Measurements from ENCODE around the gene GATC.
A peak's percentile ranks its signal among the peaks of the same experiment; 100 is the strongest.
"Not testable (repeated sequence)": the region's sequence is repeated elsewhere in the genome, so short reads cannot be mapped to it uniquely, and the experiment has no call there.

GATC gene

DNA sequence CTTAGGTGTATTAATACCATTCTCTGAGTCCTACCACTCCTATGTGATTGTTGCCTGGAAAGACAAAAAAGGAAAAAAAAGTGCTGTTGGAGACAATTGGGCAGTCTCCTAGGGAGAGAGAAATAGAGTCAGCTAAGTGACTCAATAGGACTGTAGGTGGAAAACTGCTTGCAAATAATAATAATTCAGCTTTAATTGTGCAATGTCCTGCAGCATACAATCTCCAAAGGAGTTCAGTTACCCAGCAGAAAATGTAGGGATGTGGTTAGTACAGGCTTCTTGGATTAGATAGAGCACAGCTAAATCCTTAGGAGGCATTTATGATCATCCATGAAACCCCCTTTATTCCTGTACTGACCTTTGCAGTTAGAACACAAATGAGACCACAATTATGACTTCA, 26.3 kb downstream of the GATC start:
- DNase-seq, result no peak

DNA sequence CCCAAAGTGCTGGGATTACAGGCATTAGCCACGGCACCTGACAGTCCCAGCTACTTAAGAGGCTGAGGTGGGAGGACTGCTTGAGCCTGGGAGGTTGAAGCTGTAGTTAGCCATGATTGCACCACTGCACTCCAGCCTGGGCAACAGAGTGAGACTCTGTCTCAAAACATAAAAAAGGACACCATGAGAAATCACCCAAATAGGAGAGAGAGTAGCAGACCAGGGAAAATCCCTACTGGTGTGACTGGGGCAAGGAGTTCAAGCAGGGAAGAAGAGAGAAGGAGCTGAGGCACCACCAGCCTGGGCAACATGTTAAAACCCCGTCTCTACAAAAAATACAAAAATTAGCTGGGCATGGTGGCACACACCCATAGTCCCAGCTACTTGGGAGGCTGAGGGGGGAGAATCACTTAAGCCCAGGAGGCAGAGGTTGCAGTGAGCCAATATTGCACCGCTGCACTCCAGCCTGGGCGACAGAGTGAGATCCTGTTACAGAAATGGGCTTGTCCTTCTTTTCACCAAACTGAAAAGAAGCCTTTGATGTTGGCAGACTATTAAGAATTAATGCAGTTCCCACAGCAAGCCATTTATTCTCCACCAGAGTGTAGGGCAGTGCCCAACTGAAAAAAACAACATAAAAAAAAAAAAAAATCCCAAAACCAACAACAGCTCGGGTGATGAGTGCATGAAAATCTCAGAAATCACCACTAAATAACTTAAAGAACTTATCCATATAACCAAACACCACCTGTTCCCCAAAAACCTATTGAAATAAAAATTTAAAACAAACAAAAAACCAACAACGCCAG, 27.8 kb downstream of the GATC start:
- DNase-seq, result no peak

DNA sequence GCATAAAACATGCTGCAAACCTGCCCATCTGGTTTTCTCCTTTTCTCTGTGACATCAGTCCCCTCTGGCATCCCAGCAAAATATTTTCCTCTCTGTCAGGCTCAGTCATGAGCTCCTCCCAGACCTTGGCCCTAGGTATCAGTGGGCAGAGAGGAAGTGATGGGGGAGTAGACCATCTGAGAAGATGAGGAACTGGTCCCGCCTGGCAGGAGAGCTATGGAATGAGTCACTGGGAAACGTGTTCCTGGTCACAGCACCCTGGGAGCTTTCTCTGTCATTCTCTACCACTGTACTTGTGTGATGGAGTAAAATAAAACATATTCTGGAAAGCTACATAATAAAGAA, 28.3 kb downstream of the GATC start:
- DNase-seq, result no peak

DNA sequence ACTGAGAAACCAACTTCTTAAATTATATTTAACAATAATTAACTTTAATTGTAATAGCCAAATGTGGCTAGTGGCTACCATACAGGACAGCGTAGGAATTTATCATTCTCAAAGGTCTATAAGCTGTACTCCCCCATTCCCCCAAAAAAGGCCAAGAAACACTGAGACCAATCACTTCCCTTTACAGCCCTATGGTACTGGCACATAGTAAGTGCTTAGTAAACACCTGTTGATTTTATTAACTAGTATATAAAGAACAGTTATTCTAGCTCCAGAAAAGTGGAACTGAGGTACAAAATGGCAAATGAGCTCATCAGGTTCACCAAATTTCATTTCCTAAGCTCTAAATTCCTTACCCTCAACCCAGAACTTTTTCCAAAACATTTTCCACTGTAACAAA, 29.4 kb downstream of the GATC start:
- no peak for DNase-seq

DNA sequence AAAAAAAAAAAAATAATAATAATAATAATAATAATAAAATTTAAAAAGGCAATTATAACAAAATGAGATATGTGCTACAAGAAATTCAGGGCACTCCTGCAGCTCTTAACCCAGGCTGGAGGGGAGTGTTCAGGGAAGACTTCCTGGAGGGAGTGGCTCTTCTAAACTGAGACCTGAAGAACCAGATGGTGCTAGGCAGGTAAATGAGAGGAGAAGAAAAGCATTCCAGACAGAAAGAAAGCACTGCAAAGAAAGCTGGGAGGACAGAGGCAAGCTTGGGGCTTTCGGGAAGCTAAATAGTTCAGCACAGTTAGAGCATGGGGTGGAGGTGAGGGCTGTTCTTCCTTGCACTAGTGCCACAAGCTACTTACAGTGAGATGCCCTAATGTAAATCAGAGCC, 33.2 kb downstream of the GATC start:
- no peak for DNase-seq

DNA sequence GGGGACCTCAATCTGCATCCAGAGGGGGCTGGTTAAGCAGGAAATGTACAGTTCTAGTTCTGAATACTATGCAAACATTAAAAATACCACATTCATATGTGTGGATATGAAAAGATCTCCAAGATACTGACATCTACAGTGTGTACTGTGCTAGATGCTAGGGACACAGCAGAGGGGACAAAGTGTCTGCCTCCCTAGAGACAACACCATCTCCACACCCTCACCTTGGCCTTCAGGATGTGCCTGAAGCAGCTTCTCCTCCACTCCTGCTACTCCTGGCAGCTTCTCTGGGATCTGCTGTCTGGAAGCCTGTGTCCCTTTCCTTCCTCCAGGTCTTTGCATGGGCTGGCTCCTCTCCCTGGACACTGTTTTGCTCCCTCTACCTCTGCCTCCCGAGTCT, 34.0 kb downstream of the GATC start:
- no peak for DNase-seq

DNA sequence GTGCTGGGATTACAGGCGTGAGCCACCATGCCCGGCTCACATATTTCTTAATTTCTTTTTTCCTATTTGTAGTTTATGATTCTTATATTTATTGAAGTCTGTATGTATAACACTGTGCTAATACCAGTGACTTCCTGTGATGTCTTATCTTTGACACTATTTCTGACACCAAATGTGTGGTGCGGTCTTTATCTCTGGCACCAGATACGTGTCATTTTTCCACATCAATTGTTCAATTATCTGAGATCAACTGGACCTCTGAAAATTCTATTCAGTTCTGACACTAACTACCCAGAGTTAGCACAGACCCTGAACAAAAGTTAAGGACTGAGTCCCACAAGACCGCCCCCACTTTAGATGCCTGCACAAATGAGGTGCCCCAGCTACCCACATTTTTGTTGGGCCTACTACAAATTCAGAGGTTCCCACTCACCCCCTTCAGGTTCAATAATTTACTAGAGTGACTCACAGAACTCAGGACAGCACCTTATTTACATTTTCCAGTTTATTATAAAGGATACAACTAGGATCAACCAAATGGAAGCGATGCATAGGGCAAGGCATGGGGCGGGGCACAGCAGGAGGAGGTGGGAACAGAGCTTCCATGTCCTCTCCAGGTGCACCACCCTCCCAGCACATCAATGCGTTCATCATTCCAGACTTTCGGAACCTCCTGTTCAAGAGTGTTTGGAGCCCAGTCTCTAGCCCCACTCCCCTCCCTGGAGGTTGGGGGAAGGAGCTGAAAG, 35.0 kb downstream of the GATC start:
- DNase-seq, result no peak

DNA sequence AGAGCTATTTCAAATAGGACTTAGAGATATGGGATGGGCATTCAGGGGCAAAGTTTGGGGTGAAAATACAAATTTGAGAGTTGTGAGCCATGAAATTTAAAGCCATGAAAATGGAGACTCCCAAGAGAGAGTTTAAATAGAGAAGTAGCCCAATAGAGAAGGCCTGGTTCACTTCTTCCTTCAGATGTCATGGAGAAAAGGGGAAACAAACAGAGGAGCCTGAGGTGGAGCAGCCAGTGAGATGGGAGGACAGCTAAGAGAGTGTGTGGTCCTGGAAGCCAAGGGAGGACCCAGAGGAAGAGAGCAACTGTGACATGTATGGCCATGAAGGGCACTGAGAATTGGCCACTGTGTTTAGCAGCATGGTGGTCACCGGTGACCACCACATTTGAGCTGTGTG, 37.4 kb downstream of the GATC start:
- DNase-seq, result no peak

DNA sequence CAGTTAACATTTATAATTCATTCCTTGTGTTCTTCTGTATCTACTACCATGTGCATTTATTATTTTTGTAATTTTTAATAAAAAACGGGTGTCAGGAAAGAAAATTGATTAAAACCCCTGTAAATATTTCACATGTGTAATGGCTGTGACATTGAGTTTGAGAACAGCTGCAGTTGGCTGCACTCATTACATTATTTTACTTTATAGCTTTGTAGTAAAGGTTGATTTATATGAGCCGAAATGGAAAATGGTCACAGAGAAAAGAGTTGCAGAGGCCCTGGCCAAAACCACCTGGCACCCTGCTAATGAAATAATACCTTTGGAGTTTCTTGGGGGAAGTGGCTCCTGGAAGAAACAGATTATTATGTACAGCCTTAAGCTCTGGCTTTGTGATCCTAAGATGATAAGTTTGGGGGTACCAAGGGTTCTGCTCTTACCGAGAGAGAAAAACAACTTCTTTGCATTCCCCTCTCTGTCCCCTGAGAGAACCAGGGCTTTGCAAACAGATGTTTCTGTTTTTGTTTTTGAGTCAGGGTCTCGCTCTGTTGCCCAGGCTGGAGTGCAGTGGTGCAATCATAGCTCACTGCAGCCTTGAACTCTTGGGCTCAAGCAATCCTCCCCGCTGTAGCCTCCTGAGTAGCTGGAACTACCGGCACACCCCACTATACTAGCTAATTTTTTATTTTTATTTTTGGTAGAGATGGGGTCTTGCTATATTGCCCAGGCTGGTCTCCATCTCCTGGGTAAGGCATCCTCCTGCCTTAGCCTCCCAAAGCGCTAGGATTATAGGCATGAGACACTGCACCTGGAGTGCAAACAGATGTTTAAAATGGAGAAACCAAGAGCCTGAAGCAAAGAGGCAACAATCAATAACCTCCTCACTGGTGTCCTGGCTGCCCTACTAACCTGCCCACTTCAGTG, 40.0 kb downstream of the GATC start:
- no peak for DNase-seq

DNA sequence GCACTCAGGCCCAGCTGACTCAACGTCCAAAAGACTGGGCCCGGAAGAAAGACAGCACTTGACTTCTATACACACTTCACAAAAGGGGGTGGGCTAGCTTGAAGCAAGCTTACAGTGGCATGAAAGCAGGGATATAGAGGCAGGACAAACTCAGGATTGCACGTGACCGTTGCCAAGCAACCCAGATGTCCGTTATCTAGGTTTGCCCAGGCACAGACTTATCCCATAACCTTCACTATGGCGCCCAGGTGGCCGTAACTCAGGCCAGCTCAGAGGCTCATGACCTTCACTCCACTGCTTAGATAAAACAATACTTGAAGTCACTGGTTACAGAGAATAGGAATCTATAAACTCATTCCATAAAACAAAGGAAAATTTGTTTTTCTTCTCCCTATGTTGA, 41.3 kb downstream of the GATC start:
- DNase-seq, result not testable (repeated sequence)

DNA sequence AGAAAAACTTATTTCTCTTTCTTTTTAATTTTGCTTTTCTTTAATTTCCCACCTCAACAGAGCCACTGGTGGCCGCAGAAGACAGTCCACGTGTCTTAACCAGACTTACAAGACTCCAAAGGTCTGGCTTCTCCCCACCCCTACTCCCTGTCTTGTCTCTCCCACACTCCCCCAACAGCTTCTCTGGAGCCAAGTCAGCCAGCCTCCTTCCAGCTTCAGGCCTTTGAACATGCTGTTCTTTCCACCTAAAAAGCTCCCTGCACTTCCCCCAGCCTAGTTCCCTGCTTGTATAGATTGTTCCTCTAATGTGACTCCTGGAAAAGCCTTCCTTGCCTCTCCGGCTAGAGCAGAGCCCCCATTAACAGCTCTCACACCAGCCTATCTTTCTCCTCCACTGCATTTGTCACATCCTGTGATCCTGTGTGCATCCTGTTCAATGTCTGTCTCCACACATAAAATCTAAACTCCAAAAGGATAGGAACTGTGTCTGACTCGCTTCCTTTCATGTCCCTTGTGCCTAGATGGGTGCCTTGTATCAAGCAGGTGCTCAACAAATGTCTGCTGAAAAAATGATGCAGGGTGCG, 41.9 kb downstream of the GATC start:
- DNase-seq, result no peak

DNA sequence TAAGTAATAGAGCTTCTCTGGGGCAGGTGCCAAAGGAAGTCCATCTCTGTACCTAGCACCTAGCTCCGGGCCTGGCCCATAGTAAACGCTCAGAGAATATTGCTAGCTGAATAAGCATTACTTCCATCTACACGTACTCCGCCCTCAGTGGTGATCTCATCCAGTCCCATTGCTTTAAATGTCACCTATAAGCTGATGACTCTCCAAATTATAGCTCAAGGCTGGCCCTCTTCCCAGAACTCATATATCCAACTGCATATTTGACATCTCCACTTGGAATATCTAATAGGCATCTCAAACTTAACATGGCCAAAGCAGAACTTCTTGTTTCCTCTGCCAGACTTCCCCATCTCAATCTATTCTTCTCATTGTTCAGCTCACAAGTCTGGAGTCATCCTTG, 42.8 kb downstream of the GATC start:
- no peak for DNase-seq

DNA sequence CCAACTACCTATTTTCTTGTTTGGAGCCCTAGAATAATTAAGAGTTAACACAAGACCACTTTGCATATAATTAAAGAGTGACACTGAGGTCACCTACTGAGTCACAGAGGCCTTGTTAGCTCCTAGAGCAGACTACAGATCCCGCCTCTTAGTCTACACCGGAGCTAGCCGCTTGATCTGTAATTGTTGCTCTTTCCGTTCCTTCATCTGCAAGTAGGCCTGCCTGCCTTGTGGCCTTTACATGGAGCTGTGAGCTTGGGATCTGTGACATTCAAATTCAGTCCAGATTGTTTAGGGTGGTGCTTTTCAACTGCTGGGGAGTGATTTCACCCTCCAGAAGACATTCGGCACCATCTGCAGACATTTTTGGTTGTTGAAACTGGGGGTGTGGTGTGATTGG, 44.1 kb downstream of the GATC start:
- no peak for DNase-seq

DNA sequence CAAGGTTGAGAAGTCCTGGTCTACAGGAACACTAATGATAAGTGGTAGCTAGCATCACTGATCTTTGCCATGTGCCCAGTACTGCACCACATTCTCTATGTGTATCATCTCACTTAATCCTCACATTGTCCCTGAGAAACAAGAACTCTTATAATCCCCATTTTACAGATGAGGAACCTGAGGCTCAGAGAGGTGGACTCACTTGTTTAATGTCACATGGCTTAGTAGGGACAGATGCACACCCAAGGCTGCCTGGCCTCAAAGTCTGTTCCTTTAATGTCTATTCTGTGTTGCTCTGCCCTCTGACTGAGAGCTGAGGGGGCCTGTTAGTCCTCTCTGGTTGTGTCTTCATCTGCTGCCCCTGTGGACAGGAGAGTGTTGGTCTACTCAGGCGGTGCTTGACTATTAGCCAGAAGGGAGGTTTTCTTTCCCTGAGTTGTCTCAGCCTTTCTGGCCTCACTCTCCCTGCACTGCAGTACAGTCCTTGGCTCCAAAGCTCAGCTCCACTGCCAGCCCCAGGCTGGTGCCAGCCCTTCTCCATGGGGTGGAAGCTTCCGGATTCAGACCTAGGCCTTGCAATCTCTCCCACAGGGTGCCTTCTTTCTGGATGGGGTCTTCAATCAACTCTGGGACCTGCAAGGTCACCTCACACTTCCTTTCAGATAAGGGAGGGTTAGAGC, 44.7 kb downstream of the GATC start:
- DNase-seq, result no peak

DNA sequence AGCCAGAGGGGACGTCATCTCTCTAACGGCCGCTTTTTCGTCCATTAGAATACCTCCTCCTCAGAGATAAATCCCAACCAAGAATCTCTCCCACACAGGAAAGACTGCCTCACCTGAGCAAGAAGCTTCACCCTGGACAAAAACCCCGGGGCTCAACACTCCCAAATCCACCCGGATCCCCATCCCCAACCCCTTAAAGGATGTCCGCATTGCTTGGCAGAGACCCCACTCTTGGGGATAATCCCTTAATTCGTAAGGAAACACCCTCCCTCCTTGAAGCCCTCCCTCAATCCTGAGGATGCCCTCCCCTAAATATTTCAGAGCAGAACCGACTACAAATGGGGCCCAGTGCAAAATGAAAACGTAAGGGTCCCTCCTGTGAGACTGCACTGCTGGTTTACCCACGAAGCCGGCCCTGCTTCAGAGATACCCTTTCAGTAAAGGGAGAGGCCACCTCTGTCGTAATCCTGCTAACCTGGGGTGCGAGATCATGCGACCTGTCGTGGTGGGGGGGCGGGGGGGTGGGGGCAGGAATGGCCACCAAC, 49.0 kb downstream of the GATC start:
- DNase-seq, result no peak

DNA sequence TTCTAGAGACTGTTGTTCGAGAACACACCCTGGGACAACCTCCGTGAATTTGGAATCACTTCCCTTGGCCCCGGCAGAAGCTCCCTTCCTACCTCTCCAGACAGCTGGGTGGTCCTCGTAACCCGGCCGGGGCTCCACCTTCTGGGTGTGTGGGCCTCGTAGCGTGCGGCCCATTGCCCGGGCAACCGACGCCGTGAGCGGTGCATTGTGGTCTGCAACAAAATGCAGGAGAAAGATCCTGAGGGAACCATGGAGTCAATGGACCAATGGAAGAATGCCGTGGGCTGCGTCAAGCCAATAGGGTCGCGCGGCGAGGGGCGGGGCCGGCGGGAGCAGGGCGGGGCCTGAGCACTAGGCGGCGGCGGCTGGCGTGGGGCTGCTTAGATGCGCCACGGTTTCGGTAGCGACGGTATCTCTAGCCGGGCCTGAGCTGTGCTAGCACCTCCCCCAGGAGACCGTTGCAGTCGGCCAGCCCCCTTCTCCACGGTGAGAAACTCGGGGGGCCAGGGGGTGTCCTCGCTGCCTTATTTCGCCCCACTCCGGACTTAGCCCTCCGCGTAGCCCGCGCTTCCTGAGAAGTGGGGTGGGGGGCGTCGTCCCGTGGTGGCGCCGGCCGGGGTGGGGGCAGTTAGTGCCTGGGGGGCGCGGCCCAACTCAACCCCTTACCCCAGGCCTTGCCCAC, 49.6 kb downstream of the GATC start, which contains the start of gene DYNLL1:
Gene DYNLL1, plus strand, starts transcription at position 383 of the 682 bp plus-strand sequence. CDS start 309 bp downstream, outside the sequence.
- peak; percentile 95 for DNase-seq

DNA sequence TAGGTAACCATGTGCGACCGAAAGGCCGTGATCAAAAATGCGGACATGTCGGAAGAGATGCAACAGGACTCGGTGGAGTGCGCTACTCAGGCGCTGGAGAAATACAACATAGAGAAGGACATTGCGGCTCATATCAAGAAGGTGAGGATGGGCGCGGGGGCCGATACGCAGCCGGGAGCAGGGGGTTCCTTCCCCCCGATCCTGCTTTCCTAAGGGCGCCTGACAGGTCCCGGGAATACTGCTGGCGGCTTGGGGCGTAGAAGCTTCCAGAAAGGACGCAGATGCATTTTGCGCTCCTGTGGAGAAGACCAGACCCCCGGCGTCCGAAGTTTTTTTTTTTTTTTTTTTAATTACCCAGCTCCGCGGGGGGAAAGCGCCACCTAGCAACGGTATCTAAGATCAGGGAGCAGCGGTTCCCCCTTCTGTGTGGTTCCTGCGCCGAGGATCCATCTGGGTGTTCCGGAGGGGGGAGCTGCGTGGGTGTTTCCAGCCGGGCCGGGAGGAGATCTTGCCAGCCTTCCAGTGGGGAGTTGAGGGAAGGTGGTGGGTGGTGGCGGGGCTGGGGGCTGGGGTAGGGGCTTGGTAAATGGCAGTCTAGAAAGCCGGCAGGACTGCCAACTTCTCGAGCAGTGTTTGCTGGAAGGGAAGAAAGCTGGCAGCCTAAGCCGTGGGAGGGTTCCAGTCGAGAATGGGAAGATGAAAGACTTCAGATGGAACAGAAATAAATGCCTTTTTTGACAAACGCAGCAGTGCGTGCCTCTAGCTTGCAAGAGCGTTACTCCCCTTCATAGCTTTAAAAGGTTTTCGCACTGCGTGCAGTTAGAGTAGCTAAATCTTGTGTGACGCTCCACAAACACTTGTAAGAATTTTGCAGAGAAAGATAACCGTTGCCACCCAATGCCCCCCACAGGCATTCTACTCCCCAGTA, 50.4 kb downstream of the GATC start:
- DNase-seq, result peak; percentile 45

DNA sequence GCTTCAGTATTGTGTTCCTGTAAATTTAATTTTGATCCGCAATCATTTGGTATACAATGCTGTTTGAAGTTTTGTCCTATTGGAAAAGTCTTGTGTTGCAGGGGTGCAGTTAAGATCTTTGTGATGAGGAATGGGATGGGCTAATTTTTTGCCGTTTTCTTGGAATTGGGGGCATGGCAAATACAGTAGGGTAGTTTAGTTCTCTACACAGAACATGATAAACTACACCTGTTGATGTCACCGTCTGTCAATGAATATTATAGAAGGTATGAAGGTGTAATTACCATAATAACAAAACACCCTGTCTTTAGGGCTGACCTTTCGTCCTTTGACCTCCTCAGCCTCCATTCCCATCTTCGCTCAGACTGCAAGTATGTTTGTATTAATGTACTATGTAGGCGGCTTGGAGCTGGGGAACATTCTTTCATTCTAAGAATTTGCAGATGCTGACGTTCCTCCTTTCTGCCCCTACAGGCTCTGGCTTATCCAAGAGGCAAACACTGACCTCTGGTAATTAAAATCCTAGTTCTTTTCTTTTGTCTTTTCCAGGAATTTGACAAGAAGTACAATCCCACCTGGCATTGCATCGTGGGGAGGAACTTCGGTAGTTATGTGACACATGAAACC, 51.4 kb downstream of the GATC start:
- DNase-seq, result no peak

DNA sequence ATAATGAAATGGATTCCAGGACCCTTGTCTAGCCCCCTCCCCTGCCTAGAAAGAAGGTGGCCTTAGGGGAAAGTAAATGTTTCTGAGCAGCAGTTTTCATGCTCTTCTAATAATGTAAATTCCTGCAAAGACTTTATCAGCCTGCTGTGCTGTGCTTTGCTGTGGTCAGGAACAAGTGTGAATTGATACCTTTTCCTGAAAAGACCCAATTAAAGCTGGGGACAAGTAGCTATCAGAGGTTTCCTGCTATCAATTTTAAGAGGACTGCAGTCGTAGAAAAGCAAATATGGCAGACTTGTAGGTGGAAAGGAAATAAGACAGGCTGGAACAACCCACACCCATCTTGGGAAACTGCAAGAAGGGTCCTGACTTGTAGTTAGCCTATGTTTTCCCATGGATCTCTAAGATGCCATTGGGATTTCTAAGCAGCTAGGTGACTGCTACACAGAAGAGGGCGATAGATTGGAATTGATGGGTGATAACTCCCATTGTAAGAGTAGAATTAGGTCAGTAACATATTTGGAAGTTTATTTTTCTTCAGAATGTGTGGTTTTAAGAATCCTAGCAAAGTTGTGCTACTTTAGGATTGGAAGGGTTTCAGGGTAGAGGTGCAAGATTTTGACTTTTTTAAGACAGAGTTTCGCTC, 52.7 kb downstream of the GATC start:
- no peak for DNase-seq
